Epidermal melanocyte (primary cell): ENCODE measurements around the gene NPR1.
"Not testable (repeated sequence)": the region's sequence is repeated elsewhere in the genome, so short reads cannot be mapped to it uniquely, and the experiment has no call there.

Source experiments
- DNase-seq: peaks from one replicate; pipeline ENCODE4 v3.0.0; 2011; ENCODE audit warnings: low spot score; ENCODE audit not compliant: insufficient read length

The NPR1 gene

DNA sequence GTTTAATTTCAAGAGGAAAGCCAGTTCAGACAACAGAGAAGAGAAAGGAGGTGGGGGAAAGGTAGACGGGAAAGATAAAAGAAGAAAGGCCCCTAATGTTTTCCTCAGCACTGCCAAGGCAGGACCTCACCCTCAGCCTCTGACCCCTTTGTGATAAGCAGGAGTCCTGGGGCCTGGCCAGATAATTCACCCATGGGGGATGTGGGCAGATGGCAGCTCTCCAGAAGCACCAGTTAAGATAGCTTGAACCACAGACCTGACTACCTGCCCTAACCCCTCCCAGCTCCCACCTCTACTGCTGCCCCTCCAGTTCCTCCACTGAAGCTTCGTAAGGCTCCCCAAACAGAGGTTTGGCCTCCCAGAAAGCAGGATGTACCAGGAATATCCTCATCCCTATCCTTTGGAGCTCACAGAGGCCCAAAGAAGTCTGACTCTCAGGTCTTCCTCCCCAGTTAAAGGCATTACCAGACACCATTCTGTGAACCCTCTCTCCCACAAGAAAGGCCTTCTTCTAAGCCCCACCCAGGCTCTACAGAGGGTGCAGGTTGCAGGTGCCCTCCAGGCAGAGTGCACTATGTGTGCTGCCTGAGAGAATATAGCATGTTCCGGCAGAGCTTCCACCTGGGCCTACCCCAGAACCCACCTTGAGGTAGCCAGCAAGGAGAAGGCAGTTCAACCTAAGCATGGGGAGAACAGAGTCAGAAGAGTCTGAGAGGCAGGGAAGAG, 29.2 kb upstream of the NPR1 start:
- no peak for DNase-seq

DNA sequence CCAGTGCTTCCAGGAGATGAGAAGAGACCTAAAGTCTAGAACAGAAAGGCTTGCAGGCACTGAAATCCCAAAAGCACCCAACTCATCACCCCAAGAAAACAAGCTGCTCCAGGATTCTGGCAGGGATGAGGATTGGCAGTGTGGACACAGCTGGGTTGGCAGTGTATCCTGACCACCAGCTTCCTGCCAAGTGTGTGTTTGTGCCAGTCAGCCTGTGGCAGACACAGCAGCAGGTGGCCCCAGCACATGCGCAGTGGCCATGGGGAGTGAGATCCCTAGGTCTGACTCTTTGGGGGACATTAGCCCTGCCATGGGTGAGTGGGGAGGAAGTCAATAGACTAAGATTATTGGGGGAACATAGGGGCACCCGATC, 28.6 kb upstream of the NPR1 start:
- no peak for DNase-seq

DNA sequence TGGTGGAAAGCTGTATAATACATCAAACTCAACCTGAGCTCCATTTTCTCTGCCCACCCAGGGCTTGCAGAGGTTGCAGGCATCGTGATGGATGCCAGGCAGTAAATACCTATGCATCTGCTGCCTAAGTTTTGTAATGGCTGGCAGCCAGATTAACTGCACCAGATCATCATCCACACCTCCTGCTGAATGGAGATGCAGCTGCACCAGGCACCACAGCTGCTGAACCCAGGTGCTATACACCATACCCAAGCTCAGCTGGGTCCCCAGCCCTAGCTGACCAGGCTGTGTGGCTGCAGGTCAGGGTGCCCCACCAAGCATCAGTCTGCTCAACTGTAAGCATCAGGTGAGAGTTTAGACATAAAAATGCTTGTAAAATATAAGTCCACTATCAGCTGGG, 26.7 kb upstream of the NPR1 start:
- DNase-seq, result no peak

DNA sequence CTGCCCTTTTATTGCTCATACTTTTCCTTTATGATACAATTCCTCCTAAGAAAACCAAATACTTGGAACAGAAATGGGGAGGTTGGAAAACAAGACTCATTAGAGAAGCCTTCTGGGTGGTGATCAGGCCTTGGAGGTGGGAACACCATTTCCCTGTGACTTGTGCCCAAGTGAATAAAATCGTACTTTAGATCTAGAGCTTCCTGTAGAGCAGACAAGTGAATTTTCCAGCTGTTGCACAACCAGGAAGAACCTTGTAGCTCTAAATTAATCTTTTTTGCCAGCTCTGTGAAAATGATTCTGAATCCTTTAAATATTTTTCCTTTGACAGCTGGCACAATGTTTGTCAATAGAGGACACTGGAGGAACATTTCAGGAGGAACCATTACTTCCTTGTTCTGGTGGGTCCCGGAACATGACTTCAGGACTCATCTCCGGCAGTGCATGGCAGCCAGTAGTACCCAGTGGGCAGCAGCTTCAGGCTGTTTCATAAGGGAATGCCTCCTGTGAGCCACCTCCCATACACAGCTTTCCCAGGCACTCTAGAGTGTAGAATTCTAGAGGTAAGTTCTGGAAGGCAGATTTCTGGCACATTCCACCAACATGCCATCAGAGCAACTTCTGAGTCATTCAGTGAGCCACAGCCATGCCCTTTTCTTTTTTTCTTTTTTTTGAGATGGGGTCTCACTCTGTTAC, 25.5 kb upstream of the NPR1 start:
- DNase-seq, result no peak

DNA sequence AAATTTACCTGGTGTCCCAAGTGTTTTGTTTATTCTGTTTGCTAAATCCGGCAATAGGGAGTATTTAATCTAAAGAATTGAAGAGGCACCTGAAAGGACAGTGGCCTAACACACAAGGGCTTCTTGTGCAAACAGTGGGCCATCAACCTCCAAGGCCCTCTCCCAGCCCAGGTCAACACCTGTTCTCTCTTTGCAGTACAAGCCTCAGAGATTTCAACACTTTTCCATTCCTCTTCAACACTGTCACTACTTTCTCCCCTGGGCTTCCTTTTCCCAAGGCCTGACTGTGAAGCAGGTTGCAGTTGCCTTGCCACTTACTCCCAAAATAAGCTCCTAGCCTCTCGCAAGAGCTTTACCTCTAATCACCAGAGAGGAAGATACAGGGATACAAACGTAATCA, 23.2 kb upstream of the NPR1 start:
- DNase-seq, result no peak

DNA sequence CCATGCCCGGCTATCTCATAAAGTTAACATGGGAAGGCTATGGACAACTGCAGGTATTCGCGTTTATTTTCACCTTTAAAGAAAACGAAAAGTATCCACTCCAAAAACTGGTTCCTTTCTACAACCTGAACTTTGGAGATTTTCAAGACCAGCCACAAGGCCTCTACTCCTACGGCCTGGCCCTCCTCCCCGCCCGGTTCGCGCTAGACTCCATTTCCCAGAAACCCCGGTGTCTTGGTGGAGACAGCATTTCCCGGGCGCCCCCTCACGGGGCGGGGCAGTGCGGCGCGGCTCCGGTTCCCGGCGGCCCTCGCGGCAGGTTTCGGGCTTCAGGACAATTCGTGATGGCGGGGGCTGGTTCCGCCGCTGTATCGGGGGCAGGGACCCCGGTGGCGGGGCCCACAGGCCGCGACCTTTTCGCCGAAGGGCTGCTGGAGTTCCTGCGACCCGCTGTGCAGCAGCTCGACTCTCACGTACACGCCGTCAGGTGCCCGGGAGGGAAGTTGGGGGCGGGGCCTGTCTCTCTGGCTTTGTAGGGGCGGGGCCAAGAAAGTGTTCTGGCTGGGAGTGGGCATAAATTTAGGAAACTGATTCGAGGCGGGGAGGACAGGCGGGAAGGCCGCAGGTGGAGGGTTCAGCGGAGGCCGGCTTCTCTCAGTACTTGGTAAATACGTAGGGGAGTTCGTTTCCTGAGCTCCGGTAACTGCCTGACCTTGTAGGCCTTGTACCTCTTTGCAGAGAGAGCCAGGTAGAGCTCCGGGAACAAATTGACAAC, 19.9 kb upstream of the NPR1 start, which contains the start of gene SNAPIN:
Gene SNAPIN (plus strand): TSS at position 304 of the 775 bp plus-strand sequence. CDS start 41 bp downstream, at position 345.
- peak; percentile 87 for DNase-seq

DNA sequence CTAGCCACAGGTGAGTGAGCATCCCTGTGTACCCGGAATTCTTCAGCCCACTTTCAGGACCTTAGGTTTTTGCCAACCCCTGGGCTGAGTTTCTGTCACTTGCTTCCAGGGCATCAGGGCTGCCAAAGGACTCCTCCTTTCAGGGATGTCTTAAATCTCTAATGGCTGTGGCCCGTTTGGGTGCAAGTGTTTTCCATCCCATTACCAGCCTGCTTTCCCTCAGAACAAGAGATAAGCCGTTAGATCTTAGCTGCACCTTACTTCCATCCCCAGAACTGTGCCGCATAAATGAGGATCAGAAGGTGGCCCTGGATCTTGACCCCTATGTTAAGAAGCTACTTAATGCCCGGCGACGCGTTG, 19.3 kb upstream of the NPR1 start:
- DNase-seq, result no peak

DNA sequence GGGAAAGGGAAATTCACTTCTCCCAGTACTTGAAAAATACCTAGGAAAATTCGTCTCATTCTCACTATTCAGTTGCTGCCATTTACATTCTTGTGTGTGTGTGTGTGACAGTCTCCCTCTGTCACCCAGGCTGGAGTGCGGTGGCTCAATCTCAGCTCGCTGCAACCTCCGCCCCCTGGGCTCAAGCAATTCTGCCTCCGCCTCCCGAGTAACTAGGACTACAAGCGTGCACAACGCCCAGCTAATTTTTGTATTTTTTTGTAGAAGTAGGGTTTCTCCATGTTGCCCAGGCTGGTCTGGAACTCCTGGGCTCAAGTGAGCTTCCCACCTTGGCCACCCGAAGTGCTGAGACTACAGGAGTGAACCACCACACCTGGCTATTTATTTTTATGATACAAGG, 18.8 kb upstream of the NPR1 start:
- no peak for DNase-seq

DNA sequence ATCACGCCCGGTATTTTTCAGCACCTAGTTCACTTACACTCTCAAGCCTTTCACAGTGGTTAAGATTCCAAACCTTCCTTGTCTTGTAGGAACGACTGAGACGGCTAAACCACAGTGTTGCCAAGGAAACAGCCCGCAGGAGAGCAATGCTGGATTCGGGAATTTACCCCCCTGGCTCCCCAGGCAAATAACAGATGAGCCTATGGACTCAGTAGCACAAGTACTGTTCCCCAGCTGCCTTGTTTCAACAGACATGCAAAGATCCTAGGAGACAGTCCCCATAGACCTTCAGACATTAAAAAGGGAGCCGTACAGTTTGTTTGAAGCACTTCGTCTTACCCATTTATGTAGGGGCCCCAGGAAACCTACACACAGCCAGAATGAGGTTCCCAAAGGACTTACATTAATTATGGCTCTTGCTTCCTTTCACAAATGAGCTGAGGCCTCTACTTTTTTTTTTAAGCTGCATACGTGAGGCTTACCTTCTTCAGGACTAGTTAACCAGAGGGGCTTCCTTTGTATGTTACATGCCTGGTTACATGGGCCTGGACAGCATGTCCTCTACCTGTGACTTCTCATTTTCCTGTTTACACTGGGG, 17.3 kb upstream of the NPR1 start:
- no peak for DNase-seq

DNA sequence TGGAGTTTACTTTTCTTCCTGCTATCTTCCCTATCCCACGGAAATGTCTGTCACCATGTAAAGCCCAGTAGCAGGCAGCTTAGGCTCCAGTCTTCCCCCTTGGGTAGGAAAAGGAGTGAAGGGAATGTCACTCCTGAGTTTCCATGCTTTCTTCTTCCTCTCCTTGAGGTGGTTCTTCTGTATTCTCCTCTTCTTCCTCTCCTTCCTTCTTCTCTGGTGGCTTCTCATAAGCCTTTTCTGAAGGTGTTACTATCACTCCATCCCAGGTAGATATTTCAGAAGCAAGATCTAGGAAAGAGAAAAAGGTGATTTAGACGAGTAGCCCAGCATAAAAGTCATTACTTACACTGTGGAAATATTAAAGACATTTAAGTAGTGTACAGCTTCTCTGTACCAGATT, 16.2 kb upstream of the NPR1 start:
- DNase-seq, result no peak

DNA sequence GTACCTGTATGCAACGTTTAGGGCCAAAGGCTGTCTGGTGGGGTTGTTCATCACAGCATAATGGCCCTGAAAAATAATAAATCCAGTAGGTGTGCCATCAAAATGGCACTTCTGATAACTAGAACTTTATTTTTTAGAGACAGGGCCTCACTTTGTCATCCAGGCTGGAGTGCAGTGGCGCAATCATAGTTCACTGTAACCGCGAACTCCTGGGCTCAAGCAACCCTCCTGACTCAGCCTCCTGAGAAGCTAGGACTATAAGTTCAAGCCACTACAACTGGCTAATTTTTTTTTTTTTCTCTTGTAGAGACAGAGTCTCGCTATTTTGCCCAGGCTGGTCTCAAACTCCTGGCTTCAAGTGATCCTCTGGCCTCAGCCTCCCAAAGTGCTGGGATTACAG, 15.3 kb upstream of the NPR1 start:
- DNase-seq, result no peak

DNA sequence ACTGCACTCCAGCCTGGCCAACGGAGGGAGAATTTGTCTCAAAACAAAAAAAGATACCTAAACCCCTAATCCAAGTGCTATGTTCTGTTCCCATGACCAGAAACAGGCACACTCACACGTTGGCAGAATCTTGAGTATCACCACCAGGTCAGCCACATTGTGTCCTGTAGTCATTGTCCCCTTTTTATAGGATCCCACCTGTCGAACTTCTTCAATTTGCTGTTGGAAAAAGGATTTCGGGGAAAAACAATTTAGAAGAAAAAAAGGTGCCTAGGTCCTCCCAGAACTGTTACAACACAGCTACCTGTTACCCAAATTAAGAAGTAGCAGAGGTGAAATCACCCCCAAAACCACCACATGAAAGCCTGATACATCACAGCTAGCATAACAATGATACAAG, 11.0 kb upstream of the NPR1 start:
- DNase-seq, result no peak

DNA sequence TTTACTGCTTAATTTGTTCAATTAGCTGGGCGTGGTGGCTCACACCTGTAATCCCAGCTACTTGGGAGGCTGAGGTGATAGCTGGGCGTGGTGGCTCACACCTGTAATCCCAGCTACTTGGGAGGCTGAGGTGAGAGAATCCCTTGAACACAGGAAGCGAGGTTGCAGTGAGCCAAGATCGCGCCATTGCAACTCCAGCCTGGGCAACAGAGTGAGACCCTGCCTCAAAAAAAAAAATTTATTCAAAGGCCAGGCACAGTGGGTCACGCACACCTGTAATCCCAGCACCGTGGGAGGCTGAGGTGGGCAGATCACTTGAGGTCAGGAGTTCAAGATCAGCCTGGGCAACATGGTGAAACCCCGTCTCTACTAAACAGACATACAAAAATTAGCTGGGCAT, 9.8 kb upstream of the NPR1 start:
- not testable (repeated sequence) for DNase-seq

DNA sequence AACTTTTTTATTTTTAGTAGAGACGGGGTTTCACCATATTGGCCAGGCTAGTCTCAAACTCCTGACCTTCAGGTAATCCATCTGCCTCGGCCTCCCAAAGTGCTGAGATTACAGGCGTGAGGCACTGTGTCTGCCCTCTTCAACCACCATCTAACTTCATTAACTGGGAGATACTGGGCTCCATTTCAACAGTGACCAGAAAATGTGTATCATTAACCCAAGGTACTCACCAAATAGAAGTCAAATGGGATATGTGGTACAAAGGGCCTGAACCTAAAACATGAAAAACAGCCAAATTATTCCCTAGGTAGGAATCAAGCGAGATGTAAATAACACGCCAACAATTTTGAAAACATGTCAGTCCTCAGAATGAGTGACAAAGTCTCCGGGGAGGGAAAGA, 8.9 kb upstream of the NPR1 start:
- no peak for DNase-seq

DNA sequence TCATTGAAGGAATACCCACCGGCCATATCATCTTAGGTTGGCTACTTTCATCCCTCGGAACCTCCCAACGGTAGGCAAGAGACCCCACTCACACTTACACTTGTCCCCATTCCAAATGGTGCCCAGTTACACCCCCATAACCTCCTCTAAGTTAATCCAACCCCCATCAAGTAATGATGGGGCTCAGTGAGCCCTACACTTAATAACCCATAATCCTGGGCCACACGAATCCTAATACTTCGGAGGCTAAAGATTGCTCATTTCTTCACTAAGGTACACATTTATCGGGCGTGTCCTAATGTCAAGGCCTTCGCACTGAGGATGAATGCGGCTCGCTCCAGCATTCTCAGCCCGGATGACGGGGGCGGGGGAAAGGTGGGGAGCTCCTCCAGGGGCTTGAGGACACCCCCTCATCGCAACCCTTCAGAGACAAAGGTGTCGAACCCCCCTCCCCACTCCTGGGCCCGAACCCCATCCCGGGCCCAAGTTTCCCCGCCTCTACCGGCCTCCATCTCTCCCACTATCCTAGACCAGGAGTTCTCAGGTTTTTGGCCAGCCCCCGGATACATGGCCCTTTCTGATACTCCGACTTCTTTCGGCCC, 8.1 kb upstream of the NPR1 start:
- peak; percentile 22 for DNase-seq

DNA sequence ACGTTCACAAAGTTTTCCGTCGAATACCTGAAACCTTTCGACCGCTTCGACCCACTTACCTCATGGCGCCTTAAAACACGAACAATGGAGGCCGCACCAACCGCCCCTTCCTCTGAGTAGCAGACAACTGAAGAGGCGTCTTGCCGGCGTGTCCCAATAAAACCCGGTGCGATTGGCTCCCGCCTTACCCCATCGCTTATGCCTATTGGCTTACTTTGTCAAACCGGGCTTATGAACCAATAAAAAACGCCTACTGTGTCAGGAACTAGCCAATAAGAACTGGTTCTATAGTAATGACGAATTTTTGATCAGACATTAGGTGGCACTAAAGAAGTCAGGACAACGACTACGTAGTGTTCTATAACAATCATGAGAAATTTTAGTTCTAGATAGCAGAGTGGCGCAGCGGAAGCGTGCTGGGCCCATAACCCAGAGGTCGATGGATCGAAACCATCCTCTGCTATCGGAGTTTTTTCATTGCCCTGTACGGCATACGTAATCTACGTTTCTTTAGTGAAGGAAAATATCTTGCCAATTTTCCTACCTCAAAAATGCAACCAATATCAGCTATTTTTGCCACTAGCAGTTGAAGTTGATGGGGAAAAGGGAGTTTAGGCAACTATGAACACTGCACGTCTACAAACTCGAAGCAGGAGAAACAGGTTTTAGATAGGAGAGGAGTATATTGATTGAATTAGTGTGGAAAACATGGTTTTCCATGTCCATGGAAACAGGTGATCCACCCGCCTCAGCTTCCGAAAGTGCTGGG, 7.4 kb upstream of the NPR1 start, which contains the start of gene ILF2:
Gene ILF2 (minus strand): TSS at position 135 of the 769 bp plus-strand sequence. CDS start 71 bp downstream, at position 64.
- peak; percentile 100 for DNase-seq

DNA sequence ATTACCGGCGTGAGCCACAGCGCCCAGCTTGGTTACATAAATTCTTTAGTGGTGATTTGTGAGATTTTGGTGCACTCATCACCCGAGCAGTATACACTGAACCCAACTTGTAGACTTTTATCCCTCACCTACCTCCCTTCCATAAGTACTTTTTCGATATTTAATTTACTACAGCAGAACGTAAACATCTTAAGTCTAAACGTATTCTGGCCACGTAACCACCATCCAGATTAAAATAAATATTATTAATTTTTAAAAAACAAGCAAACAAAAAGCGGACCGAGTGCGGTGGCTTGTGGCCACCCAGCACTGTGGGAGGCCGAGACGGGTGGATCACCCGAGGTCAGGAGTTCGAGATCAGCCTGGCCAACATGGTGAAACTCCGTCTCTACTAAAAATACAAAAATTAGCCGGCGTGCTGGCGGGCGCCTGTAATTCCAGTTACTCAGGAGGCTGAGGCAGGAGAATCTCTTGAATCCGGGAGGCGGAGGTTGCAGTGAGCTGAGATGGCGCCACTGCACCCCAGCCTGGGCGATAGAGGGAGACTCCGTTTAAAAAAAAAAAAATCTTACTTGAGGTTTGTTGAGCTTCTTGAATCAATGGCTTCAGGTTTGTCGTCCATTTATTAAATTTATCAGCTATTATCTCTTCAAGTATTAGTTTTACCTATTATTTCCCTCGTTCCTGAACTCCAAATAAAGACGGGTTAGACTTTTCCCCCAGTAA, 6.7 kb upstream of the NPR1 start:
- DNase-seq, result not testable (repeated sequence)

DNA sequence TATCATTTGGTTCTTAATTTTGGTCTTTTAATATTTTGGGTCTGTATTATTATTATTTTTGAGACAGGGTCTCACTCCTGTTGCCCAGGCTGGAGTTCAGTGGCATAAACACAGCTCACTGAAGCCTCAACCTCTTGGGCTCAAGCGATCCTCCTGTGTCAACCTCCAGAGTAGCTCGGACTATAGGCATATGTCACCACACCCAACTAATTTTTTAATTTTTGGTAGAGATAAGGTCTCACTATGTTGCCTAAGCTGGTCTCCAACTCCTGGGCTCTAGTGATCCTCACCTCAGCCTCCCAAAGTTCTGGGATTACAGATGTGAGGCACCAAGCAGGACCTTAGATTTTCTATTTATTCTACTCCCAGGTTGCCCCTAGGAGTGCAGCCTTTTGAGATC, 5.0 kb upstream of the NPR1 start:
- no peak for DNase-seq

DNA sequence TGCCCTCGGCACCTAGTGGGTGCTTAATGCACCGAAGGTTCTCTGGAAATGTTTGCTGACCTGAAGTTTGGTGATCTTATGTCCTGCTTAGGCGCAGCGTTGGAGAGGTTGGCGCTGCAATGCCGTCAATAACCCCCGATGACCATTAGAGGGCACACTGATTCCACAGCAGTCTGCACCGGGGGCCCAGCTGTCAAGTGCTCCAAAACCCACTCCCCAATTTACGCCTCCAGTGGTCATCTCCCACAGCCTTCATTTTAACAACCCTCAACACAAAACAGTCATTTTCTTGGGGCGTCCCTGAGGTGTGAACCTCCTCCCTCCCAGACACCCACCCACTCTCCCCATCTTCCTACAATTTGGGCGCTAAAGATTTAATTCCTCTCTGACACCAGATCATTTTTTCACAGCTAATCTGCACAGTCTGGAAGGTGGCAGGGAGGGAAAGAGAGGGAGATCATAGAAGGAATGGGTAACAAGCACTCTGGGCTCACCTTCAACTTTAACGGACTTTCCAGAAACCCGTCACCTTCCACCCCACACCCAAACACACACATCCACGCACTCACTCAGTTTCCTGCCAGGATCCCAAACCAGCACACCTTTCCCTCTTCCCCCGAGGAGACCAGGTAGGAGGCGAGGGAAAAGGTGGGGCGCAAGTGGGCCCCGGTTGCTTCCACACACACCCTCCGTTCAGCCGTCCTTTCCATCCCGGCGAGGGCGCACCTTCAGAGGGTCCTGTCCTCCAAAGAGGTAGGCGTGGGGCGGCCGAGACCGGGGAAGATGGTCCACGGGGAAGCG, 570 bp upstream of the NPR1 start:
- no peak for DNase-seq
